ENCODE data around the gene PCSK4. TPM values are rescaled to one million over a fixed set of nuclear protein-coding genes. Genes with fewer than 3 reads are reported as not detected.

PCSK4 gene
- total RNA-seq, 1 experiment from 2014 or later: 3.4 TPM

DNA sequence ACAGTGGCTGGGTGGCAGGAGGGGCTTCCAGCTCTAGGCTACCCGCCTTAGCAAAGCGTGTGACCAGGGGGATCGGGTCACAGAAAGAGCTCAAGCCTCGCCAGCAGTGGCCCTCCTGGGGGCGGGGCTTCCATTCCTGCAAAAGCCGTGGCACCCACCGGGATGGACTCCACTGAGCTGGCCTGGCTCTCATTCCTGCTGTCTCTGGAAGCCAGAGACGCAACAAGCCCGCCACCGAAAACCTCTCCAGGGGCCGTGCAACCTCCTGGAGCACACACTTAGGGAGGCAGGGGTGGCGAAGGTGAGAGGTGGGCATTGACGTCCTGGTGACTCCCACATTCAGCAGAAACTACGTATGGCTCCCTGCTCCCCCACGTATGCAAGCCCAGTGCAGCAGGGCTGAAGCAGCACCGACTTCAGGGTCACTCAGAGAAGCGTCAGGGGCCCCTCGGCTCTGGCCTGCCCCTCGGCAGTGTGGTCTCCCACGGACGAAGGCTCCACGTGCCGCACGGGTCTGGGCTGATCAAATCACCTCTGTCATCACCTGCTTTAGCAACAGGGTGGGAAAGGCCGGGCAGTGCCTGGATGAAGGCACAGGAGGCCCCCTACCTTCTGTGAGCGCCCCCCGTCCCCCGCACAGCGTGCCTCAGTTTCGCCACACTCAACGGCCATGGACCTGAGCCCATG, 14.3 kb downstream of the PCSK4 start:
- peaks cover 40% of the 10 kb centered on the region for H3K36me3 Mint-ChIP-seq (ENCODE audit: insufficient read depth, unreplicated experiment)
- no peaks in the 10 kb centered on the region for H3K9me3 Mint-ChIP-seq (ENCODE audit: unreplicated experiment)
- intact Hi-C loops (cut with micrococcal nuclease): no loop called here
- DNase-seq (ENCODE audit: unreplicated experiment): no peak
- ChIA-PET CTCF (interaction anchor here (0.6 to 1.6 kb wide), 3 partner anchors 9 to 30 kb away, joined by 3 to 4 read pairs (median 3); no protein-coding TSS in a partner anchor), POLR2A (interaction anchor here (1.3 kb wide), 1 partner anchor 37 kb away, joined by 3 read pairs; no protein-coding TSS in a partner anchor)
- no peaks in the 10 kb centered on the region for H3K27me3 Mint-ChIP-seq (ENCODE audit: insufficient read depth, unreplicated experiment)
- H3K4me1 Mint-ChIP-seq (ENCODE audit: insufficient read depth, unreplicated experiment): peaks cover 10% of the 10 kb centered on the region
- H3K4me3 Mint-ChIP-seq (ENCODE audit: unreplicated experiment): no peak overlapping the region
- TF ChIP-seq, protein P1, sequence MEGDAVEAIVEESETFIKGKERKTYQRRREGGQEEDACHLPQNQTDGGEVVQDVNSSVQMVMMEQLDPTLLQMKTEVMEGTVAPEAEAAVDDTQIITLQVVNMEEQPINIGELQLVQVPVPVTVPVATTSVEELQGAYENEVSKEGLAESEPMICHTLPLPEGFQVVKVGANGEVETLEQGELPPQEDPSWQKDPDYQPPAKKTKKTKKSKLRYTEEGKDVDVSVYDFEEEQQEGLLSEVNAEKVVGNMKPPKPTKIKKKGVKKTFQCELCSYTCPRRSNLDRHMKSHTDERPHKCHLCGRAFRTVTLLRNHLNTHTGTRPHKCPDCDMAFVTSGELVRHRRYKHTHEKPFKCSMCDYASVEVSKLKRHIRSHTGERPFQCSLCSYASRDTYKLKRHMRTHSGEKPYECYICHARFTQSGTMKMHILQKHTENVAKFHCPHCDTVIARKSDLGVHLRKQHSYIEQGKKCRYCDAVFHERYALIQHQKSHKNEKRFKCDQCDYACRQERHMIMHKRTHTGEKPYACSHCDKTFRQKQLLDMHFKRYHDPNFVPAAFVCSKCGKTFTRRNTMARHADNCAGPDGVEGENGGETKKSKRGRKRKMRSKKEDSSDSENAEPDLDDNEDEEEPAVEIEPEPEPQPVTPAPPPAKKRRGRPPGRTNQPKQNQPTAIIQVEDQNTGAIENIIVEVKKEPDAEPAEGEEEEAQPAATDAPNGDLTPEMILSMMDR (IDR thresholded peaks at IDR 0.05; ENCODE audit: unreplicated experiment): no peak
- BruUV-seq (replicated peaks): no TSS peak
- H3K27ac Mint-ChIP-seq (ENCODE audit: low read depth, unreplicated experiment): no peak overlapping the region

DNA sequence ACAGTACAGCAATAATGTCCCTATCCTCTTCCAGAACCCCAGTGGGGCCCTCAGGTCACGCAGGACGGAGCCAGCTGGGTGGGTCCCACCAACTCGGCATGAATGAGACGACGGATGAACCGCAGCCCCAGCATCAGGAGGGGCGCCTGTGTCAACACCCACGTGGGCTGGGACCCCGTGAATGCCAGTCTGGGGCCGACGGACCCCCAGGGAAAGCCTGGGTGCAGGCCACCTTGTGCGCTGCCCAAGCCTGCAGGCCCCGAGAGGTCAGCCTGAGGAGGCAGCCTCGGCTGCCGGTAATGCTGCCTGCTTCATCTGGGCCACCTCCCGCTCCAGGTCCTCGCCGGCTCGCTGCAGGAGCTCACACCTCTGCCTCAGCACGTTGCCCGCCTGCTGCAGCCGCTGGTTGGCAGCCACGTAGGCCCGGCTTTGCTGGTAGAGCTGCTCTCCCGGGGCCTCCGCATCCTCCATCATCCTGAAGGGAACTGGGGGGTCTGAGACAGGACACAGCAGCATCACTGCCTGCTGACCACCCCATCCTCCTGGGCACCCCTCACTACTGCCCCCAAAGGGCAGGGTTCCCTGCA, 15.3 kb downstream of the PCSK4 start:
- CTCF ChIA-PET: interaction anchor here (0.6 to 1.6 kb wide), 3 partner anchors 9 to 29 kb away, joined by 4 to 5 read pairs (median 4); no protein-coding TSS in a partner anchor
- Mint-ChIP-seq H3K4me3 (ENCODE audit: unreplicated experiment) (no peak overlapping the region), H3K27ac (ENCODE audit: low read depth, unreplicated experiment) (no peak overlapping the region)

DNA sequence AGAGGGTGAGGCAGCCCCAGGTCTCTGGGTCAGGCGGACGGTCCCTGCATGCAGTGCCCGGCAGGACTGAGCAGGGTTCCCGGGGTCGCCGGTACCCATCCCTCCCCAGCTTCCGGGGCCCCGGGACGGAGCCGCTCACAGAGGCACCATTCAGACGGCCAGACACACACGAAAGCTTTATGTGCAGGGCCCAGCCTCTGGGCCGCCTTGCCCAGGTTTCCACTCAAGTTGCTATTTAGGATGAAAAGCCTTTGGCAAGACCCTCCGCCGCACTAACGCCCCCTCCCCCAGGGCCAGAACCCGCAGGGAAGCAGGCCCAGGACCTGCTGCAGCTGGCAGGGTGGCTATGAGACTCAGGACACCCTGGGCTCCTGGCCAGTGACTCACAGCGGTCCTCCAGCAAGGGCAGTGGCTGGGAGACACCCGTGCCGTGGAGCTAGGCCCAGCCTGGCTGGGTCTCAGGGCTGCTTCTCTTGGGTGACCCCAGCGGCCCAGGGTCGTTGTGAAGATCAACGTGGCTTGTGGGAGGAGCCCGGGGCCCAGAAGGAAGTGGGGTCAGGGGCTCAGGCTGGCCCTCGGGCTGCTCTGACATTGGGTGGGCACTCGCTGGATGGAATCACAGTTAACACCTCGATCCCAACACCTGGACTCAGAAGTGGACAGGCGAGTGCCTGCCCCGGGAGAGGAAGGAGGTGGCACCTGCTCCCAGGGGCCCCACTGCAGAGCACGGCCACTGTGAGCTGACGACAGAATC, 16.0 kb downstream of the PCSK4 start:
- Mint-ChIP-seq H3K9me3 (ENCODE audit: unreplicated experiment) (no peaks in the 10 kb centered on the region), H3K27me3 (ENCODE audit: insufficient read depth, unreplicated experiment) (no peaks in the 10 kb centered on the region), H3K36me3 (ENCODE audit: insufficient read depth, unreplicated experiment) (peaks cover 44% of the 10 kb centered on the region), H3K27ac (ENCODE audit: low read depth, unreplicated experiment) (no peak overlapping the region), H3K4me3 (ENCODE audit: unreplicated experiment) (no peak overlapping the region), H3K4me1 (ENCODE audit: insufficient read depth, unreplicated experiment) (peaks cover 8% of the 10 kb centered on the region)
- intact Hi-C loops (cut with micrococcal nuclease): no loop called here
- CTCF ChIA-PET: interaction anchor here (0.6 to 1.6 kb wide), 3 partner anchors 8 to 215 kb away, joined by 4 read pairs; no protein-coding TSS in a partner anchor
- DNase-seq (ENCODE audit: unreplicated experiment): no peak
- no TSS peak for BruUV-seq (replicated peaks)
- TF ChIP-seq, protein P1 (IDR thresholded peaks at IDR 0.05; ENCODE audit: unreplicated experiment): no peak
- POLR2A ChIA-PET: interaction anchor here (0.5 to 1.0 kb wide), 2 partner anchors 17 to 19 kb away, joined by 3 read pairs; partner anchors contain the start of gene REEP6

More for the DNA sequence above, 15.3 kb downstream of the PCSK4 start:
- Mint-ChIP-seq H3K9me3 (ENCODE audit: unreplicated experiment) (no peaks in the 10 kb centered on the region), H3K27me3 (ENCODE audit: insufficient read depth, unreplicated experiment) (no peaks in the 10 kb centered on the region), H3K4me1 (ENCODE audit: insufficient read depth, unreplicated experiment) (peaks cover 10% of the 10 kb centered on the region), H3K36me3 (ENCODE audit: insufficient read depth, unreplicated experiment) (peaks cover 44% of the 10 kb centered on the region)
- POLR2A ChIA-PET: interaction anchor here (1.0 to 1.3 kb wide), 2 partner anchors 19 to 36 kb away, joined by 3 read pairs; no protein-coding TSS in a partner anchor
- no TSS peak for BruUV-seq (replicated peaks)
- intact Hi-C loops (cut with micrococcal nuclease): no loop called here
- TF ChIP-seq, protein P1 (IDR thresholded peaks at IDR 0.05; ENCODE audit: unreplicated experiment): no peak
- no peak for DNase-seq (ENCODE audit: unreplicated experiment)

All from MCF 10A (cell line).